Ureter (tissue), 1 donor: Measurements from ENCODE around the gene AQP3. TPM values are rescaled to one million over a fixed set of nuclear protein-coding genes. Genes with fewer than 3 reads are reported as not detected.
"Not testable (repeated sequence)": the region's sequence is repeated elsewhere in the genome, so short reads cannot be mapped to it uniquely, and the experiment has no call there.

Experiments
- DNase-seq: peaks from one replicate; pipeline ENCODE4 v3.0.0-alpha.2; 2020; ENCODE audit warnings: low spot score
- total RNA-seq: library from RNA; stranded (reverse); gene quantifications from one replicate; pipeline ENCODE4 v1.2.4, GENCODE V29; 2023
- donor health status: DM: yes; HTN: yes; CAD: no.

Gene AQP3
- total RNA-seq, 1 donor from 2014 or later = 203 TPM

- DNase-seq = no peak
Observed at GRCh38 chr9:33465096-33465495, 17.7 kb upstream of the AQP3 start.

GRCh38 chr9:33464045-33464636 is 16.7 kb upstream of the AQP3 start:
- no peak for DNase-seq

- DNase-seq = no peak
Observed at GRCh38 chr9:33463151-33463550, 15.8 kb upstream of the AQP3 start.

DNA sequence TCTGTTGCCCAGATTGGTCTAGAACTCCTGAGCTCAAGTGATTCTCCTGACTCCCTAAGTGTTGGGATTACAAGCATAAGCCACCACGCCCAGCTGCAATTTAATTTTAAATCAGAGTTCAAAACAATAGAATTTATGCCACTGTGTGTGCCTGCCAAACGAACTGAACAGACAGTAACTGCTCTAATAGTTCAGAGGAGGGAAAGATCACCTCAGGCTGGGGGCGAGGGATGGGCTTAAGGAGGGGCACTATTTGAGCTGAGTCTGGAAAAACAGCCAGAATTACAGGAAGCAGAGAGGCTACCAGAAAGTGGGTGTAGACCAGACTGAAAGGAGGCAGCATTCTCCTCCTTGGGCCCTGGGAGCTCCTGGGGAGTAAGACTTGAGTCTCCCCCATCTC is 14.1 kb upstream of the AQP3 start:
- DNase-seq = no peak

GRCh38 chr9:33460854-33461253 is 13.5 kb upstream of the AQP3 start:
- DNase-seq = no peak

DNA sequence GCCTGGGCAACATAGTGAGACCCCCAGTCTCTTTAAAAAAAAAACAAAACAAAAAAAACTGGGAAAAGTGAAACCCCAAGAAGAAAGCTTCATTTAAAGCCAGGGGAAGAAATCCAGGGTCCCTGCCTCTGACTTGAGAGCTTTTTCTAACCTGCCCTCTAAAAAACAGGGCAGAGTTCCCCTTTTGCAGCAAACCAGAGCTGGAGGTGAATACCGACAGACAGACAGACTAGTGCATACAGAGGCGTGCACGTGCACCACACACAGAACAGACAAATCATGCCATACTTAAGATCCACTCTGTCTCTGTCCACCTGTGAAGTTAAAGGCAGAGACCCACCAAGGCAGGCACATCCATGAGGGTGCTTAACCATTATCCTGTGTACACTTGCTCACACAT is 11.7 kb upstream of the AQP3 start:
- DNase-seq = no peak

GRCh38 chr9:33458444-33458843 is 11.1 kb upstream of the AQP3 start:
- DNase-seq = peak; percentile 72

DNA sequence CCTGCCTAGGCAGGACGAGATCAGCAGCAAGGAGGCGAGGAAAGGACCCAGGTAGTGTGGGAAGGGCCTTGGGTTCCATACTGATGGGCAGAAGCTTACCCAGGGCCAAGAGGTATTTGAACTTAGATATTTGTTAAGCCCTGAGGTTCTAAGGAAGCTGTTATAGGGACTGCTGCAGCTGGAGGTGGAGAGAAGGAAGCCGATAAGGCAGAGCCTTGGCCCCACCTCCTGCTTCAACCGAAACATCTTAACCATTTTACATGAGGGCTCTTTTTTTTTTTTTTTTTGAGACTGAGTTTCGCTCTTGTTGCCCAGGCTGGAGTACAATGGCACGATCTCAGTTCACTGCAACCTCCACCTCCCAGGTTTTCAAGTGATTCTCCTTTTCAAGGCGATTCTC is 8.6 kb upstream of the AQP3 start:
- DNase-seq = no peak

- not testable (repeated sequence) for DNase-seq
Observed at GRCh38 chr9:33455456-33455855, 8.1 kb upstream of the AQP3 start.

DNA sequence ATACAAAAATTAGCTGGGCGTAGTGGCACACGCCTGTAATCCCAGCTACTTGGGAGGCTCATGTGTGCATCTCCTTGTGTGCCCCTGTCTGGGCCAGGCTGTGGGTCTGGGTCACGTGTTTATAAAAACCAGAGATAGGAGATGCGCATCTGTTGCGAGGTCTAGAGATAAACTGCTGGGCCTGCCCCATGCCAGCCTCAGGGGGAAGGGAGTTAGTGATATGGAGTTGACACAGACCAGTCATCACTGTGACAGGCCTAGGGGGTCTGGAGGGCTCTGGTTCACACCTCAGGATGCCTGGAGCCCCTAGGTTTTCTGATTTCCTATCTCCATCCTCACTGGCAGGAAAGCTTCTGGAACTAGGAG is 7.3 kb upstream of the AQP3 start:
- DNase-seq = not testable (repeated sequence)

DNA sequence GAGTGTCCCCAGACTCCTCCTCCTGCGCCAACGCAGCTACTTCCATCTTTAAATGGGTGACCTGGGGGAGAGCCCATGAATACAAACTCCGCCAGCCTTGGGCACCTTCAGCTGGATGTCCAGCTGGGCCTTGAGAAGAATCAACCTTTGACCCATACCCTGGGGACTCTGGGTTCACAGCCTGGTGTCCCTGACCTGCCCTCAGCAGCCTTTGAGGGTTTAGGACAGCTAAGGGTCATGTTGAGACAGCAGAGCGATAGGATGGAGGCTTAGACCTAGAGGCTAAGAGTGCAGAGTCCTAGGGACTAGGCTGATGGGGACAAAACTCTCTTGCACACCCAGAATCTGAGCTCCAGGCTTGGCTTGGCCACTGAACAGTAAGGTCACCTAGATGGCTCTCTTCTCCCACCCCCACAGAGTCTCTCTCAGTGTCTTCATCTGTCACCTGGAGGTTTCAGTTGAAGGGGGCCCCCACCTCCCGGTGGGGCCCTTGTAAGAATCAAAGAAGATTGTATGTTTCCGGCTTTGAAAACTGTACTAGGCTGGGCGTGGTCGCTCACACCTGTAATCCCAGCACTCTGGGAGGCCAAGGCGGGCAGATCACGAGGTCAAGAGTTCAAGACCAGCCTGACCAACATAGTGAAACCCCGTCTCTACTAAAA is 6.7 kb upstream of the AQP3 start:
- DNase-seq = no peak

- DNase-seq = no peak
Observed at GRCh38 chr9:33453286-33453860, 6.0 kb upstream of the AQP3 start.

DNA sequence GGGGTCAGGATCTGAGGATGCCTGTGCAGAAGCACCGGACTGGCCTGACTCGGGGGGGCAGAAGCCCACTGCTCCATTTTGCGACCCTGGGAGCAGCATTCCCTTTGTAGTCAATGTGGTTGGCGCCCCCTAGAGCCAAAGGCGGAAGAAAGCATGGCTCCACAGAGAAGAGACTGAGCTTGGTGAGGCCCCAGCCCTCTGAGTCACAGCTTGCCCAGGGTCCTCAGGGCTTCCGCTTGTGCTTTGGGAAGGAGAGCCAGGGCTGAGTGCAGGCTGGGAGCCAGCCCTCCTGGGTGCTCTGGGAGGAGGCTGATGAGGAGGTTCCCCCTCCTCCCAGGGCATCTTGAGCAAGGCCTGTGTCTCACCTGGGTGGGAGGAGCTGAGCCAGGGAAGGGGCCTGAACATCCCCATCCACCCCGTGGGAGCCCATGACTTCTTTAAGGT is 5.5 kb upstream of the AQP3 start:
- DNase-seq = peak; percentile 82

GRCh38 chr9:33450621-33451146 is 3.3 kb upstream of the AQP3 start:
- DNase-seq = no peak

DNA sequence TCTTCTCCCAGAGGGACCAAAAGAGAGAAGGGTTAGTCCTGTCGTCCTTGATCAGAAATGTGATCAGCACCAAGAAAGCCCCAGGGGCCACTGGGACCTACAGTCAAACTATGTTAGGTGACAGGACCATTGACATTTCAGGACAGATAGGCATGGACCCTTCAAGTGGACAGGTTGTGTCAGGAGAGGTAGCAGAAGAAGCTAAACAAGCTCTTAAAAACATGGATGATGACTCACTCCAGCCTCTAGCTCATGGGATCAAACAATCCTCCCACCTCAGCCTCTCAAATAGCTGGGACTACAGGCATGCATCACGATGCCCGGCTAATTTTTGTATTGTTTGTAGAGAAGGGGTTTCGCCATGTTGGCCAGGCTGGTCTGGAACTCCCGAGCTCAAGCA is 2.3 kb upstream of the AQP3 start:
- DNase-seq = no peak

GRCh38 chr9:33447799-33448553 is 583 bp upstream of the AQP3 start:
- peak; percentile 66 for DNase-seq

- DNase-seq = no peak
Observed at GRCh38 chr9:33446240-33446945, 1.0 kb downstream of the AQP3 start.

GRCh38 chr9:33445389-33446239 is 1.8 kb downstream of the AQP3 start:
- DNase-seq = peak; percentile 70

- no peak for DNase-seq
Observed at GRCh38 chr9:33443464-33444154, 3.8 kb downstream of the AQP3 start.

DNA sequence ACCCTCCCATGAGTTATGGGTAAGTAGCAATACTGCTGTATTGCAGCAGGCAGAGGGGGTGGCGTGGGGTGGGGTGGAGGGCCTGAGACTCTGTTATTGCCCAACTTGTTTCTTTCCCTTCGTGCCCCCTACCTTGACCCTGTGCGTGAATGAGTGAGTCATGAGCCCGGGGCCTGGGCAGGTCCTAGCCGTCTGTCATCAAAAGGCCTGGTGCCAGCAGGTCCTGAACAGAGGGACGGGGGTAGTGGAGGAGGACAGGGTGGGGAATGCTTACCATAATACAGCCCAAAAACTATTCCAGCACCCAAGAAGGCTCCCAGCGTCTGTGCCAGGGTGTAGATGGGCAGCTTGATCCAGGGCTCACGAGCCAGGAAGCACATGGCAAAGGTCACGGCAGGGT is 4.3 kb downstream of the AQP3 start:
- DNase-seq = peak; percentile 74
